HG03342 (cell line): Measurements from ENCODE around the gene GNPTG.

Experiments
- ATAC-seq: cut with Tn5 transposase; IDR thresholded peaks from one replicate; pipeline ENCODE4 v1.9.1; 2021; ENCODE audit warnings: mild to moderate bottlenecking, moderate library complexity; ENCODE audit not compliant: unreplicated experiment

GNPTG gene

DNA sequence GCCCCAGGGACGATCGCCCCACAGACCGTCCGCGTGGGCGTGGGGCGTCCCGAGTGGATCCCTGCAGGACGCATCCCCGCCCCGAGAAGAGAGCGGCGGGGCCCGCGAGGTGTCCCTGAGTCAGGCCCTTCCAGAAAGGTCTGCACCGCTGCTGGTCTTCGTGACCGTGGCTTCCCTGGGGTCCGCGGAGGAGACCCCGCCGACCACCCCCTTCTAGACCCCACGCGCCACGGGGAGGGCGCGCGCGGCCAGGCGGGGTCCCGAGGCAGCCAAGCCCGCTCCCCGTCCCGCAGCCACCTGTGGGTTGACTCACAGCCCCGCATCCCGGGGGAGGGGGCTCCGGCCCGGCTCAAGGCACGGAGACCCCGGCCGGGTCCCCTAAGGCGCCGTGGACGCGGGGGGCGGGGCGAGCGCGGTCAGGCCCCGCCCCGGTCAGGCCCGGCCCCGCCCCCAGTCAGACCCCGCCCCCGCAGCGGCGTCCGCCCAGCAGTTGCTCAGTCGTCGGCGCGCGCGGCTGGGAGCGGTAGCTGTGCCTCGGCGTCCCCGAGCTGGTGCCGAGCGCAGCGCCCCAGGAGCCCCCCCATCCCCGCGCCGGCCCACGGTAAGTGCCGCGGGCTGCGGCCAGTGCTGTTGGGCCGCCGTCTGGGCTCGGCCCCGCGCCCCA is 18.4 kb upstream of the GNPTG start, which contains the start of gene BAIAP3:
BAIAP3 (plus strand) TSS at position 497 of the 664 bp plus-strand sequence. CDS start 4,905 bp downstream, outside the sequence.
- no peak for ATAC-seq

DNA sequence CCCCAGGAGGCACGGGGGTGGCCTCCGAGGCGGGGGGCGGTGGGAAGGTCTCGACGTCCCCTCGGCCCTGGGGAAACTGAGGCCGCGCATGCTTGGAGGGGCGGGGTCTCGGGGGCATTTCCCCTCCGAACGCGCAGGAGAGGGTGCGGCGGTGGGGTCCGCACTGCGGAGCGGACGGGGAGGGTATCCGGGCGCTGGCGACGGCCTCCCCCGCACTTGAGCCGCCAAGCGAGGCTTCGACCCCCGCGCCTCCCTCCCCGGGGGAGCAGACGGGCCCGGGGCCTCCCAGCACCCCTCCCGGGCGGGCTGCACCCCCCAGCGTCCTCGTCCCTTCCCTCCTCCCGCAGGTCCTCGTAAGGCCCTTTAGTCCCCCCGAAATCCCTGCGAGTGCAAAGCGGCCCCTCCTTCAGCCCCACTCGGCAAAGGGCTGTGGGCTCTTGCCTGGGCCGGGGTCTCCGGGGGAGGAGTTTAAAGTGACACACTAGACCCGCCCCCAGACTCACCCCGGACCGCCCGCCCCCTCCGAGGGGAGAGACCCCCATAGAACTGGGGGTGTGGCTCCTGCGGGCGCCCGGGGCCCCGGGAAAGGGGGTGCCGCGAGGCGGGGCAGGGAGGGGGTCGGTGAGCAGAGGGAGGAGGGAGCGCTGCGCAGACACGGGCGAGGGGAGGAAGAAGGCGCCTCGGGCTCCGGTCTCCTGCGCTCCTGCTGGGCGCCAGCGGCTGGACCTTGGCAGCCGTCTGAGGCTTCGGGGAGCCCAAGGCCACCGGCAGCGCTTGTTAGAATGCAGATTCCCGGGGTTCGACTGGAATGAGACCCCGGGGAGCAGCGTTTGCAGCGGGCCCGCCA is 17.7 kb upstream of the GNPTG start:
- no peak for ATAC-seq

DNA sequence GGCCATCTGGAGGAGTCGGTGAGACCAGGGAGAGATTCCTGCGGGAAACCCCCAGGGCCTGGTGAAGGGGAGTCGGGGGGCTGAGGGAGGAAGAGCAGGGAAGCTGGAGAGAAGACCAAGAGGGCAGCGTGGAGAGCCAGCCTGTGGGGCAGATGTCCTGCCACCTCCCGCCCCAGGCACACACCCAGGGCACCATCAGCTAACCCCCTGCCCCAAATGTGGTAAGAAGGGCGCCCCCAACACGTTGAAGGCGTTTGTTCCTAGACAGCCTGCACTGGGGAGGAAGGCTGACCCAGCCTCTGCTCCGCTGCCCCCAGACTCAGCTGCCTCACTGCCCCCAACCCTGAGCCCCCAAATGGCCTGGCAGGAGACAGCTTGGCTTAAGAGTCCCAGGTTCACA is 17.0 kb upstream of the GNPTG start:
- no peak for ATAC-seq

DNA sequence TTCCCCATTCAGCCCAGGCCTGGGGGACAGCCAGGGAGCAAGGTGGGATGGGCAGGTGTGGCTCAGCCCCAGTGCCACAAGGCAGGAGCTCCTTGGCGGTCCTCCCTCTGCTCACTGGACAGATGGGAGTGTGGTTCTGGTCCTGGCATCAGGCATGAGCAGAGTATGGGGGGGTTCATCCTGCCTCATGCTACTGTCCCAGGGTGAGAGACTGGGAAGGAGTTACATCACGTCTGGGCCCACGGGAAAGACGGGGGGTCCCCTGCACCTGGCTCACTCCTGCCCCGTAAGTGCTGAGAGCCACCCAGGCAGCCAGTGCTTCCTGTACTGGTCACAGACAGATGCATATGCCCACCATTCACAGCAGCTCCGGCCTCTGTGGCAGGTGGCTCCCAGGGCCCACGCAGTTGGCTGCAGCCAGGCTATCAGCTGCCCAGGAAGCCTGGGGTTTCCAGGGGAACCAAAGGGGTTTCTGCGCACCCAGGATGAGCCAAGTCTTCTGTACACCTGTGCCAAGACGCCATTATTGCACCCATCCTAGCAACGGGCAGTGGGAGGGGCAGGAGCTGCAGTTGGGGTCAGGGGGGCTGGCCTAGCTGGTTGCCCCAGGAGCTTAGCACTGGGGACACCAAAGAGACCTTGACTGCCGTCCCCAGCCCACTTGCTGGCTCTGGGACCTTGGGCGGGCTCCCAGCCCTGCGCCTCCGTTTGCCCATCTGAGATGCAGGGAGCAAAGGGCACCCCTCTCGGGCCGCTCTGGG is 16.3 kb upstream of the GNPTG start:
- no peak for ATAC-seq

DNA sequence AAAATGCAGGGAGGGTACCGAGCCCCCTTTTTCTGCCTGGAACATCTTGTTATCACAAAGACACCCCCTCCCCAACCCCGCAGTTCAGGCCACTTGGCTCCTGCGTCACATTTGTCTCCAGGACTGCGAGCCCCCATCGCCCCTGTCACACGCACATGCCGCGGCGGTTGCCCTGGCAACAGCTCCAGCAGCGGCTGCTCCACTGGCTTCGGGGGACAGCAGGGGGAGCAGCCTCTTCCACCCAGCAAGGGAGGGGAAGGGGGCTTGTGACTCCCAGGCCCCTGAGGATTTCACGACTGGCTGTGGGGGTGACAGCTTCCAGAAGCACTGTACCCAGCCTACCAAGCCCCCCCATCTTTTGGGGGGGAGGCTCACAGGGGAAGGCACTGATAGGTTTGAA is 15.7 kb upstream of the GNPTG start:
- ATAC-seq, result no peak

DNA sequence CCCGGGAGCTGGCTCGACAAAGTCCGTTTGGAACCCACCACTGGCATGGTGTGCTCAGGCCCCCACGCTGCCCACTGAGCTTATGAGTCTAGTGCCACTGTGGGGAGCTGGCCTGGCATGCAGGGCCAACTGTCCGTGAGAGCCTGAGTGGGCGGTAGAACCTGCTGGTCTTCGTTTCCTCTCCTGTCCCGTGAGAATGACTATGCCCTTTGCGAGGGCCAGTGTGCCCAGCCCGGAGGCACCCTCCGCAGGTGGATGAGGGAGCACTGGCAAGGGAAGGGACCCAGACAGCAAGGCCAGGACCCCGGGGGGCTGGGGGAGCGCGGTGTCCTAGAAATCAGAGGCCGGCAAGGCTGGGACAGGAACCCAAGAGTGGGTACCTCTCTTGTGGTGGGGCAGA is 15.1 kb upstream of the GNPTG start:
- no peak for ATAC-seq

DNA sequence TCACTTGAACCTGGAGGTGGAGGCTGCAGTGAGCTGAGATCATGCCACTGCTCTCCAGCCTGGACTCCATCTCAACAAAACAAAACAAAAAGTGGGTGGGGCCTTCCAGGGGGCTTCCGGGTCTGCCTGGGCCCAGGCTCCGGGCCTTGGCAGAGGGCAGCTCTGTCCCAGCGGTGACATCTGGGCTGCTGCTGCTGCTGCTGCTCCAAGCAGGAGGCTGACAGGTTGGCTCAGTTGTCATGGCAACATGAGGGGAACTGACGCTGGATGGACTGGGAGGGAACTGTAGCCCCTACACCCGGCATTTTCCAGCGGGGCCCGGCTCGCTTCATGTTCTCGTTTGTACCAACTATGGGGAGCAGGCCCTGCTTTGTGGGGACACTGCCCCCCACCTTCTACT is 14.2 kb upstream of the GNPTG start:
- ATAC-seq, result no peak

DNA sequence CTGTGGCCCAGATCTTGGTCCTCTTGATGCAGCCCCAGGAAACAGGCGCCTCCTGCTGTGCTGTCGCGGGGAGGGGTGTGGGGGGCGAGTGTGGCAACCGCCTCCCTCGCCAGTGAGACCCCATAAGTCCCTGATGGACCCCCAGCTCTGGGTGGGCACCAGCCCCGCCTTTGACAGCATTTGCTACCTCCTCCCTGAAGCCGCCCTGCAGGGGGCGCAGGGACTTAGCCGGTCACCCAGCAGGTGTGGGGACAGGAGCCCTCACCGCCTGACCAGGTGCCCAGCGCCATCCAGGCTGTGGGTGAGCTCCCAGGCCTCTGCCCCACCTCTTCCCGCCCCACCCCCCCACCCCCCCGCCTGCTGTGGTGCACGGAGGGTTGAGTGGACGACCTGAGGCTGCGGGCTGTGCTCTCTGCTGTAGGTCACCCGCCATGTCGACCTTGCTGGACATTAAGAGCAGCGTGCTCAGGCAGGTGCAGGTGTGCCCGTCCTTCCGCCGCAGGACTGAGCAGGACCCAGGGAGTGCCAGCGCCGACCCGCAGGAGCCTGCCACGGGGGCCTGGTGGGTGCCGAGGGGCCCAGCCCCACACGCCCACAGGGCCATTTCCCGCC is 13.5 kb upstream of the GNPTG start:
- ATAC-seq, result no peak

DNA sequence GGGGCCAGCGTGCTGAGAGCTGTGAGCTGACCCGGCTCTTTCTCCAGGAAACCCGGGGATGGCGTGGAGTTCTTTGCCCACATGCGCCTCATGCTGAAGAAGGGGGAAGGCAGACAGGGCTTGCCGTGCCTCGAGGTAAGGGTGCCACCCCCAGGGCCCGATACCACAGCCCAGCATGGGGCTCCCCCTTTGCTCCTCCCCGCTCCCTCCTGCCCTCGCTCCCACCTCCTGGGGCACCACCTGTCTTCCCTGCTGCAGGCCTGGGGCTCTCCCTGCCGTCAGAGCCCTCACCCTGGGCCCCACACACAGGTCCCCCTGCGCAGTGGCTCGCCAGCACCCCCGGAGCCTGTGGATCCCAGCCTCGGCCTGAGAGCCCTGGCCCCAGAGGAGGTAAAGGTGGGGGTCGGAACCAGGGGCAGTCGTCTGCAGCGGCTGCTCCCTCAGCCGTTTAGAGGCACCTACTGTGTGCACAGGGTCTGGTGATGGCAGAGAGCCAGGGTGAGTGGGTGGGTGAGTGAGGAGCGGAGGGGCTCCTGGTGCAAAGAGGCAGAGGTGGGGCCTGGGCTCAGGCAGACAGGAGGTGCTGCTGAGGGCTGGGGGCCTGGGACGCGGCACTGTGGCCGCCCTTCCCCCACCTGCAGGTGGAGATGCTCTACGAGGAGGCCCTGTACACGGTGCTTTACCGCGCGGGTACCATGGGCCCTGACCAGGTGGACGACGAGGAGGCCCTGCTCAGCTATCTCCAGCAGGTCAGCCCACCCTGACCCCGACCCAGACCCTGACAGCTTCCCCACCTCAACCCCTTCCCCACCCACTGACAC is 12.7 kb upstream of the GNPTG start:
- no peak for ATAC-seq

DNA sequence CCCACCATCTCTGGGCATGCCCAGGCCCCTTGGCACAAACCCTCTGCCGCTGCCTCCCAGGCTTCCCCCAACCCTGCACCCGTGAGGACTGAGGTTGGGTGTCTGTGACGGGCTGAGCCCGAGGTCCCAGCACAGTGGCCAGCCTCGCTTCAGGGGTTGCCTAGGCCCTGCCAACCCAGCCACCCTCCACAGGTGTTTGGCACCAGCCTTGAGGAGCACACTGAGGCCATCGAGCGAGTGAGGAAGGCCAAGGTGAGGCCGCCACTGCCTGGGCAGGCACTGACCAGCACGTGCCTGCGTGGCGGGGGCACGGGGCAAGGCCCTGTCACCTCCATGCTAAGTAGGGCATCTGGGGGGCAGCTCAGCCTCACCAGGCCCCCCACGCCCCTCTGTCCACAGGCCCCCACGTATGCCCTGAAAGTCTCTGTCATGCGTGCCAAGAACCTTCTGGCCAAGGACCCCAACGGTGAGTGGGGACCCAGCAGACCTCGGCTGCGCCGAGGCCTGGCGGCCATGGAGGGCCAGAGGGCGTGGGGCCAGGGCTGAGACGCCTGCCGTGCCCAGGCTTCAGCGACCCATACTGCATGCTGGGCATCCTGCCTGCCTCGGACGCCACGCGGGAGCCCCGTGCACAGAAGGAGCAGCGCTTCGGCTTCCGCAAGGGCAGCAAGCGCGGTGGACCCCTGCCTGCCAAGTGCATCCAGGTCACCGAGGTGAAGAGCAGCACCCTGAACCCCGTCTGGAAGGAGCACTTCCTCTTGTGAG is 10.8 kb upstream of the GNPTG start:
- no peak for ATAC-seq

DNA sequence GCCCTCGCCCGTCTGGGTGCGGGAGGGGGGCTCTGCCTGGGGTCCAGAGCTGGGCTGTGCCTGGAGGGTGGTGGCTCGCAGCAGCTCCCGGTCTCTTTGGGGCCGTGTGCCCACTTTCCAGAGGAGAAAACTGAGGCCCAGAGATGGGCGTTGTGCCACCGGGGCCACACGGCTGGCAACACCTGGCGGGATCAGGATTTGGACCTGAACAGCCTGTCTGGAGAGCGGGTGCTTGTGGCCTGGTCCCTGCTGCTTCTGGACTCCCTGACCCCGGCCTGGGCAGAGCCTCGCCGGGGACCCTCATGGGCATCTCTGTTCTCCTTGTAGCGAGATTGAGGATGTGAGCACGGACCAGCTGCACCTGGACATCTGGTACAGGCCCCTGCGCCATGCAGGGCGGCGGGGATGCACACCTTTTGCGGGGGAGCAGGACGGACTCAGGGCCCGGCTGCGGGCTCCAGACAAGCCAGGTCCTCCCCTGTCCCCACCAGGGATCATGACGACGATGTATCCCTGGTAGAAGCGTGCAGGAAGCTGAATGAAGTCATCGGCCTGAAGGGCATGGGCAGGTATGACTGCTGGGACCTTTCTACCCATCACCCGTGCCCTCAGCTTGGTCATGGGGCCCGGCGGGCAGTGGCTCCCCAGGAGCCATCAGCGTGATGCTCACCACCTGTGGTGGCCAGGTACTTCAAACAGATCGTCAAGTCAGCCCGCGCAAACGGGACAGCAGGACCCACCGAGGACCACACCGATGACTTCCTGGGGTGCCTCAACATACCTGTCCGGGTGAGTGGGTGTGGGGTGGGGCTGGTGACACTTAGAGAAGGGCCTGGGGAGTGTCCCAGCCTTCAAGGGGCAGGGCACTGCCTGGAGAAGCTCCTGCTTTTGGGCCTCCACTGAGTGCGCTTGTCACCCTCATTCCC is 10.0 kb upstream of the GNPTG start:
- no peak for ATAC-seq

DNA sequence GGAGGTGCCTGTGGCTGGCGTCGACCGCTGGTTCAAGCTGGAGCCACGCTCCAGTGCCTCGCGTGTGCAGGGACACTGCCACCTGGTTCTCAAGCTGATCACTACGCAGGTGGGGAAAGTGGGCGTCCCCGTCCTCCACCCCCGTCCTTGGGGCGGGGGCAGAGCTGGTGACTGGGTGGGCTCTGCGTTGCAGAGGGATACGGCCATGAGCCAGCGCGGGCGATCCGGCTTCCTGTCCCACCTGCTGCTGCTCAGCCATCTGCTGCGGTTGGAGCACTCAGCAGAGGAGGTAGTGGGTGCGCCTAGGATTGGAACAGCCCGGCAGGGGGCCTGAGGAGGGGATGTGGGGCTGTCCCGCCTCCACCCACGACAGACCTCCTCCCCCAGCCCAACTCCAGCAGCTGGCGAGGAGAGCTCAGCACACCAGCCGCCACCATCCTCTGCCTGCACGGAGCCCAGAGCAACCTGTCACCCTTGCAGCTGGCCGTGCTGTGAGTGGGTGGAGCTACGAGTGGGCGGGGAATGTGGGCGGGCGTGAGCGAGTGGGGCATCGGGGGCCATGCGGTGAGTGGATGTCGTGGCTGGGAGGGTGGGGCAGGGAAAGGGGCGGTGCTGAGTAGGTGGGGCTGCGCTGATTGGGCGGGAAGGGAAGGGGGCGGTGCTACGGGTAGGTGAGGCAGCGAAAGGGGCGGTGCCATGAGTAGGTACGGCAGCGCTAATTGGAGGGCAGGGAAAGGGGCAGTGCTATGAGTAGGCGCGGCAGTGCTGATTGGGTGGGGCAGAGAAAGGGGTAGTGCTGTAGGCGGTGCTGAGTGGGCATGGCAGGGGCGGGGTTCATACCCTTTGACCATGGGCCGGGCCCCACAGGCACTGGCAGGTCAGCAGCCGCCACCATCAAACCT is 9.0 kb upstream of the GNPTG start:
- peak; percentile 84 for ATAC-seq

DNA sequence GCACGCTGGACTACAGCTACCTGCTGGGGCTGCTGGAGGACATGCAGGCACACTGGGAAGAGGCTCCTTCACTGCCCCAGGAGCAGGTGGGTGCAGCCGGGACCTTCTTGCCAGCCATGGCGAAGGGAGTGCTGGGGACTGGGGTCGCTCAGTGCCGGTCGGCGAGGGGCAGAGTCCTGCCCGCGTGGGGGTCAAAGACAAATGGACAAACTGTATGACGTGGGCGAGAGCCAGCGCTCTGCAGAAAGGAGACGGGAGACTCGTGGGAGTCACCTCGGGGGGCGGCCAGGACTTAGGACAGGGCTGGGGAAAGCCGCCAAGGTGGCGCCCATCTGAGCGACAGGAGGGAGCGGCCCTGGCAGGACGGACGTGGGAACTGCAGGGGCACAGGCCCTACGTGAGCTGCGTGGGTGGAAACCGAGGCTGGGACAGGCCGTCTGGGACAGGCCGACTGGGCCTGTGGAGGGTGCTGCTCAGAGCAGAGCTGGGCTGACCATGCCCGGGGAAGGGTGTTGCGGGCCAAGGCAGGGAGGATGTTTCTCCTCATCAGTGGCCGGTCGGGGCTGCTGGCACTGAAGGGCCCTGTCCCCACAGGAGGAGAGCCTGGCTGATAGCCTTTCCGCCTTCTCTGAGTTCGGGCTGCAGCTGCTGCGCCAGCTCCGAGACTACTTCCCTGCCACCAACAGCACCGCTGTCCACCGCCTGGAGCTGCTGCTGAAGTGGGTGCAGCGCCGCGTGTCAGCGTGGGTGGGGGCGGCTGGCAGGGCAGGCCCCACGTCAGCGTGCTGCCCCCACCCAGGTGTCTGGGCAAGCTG is 8.1 kb upstream of the GNPTG start:
- no peak for ATAC-seq

DNA sequence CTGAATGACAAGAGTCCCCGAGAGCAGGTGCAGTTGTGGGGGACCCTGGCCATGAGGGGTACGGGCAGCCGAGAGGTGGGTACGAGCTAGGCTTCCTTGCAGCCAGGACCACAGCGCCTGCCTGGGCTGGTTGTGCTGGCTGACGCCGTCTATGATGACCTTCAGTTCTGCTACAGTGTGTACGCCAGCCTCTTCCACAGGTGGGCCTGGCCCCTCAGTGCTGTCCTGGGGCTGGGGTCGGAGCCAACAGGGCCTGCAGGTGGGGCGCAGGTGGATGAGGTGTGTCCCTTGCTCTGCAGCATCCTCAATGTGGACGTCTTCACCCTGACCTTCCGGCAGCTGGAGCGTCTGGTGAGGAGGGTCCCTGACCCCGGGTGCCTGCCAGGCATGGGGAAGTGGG is 7.2 kb upstream of the GNPTG start:
- no peak for ATAC-seq

DNA sequence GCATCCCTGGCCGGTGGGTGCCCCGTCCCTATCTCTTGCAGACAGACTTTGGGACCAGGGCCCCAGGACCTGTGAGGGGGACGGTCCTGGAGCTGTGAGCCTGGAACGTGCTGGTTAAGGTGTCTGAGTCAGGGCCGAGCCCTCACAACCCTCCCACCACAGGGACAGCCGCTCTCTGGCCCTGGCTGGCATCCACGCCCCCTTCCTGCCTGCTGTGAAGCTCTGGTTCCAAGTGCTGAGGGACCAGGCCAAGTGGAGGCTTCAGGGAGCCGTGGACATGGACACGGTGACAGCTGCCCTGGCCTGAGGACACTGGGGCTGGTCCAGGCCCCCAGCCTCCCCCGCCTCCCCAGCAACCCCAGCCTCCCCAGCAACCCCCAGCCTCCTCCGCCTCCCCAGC is 6.6 kb upstream of the GNPTG start:
- no peak for ATAC-seq

DNA sequence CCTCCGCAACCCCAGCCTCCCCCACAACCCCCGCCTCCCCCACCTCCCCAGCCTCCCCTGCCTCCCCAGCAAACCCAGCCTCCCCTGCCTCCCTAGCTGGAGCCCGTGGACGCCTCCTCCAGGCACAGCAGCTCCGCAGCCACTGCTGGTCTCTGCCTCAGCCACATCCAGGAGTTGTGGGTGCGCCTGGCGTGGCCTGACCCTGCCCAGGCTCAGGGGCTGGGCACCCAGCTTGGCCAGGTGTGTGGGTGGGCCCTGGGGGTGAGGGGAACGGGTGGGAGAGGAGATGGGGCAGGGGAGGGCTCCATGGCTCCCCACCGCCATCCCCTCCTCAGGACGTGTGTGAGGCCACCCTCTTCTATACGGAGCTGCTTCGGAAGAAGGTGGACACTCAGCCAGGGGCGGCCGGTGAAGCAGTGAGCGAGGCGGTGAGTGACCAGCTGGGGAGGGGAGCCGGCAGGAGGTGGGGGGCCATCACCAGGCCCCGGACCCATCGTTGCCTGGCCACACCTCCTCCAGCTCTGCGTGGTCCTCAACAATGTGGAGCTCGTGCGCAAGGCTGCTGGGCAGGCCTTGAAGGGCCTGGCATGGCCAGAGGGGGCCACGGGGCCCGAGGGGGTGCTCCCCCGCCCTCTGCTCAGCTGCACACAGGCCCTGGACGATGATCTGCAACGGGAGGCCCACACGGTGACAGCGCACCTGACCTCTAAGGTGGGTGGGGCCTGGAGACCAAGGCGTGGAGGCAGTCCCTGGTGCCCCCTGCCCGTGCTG is 5.9 kb upstream of the GNPTG start:
- ATAC-seq, result no peak
